OCI-LY7 (cell line): Measurements from ENCODE around the gene EID3. TPM values are rescaled to one million over a fixed set of nuclear protein-coding genes. Genes with fewer than 3 reads are reported as not detected.

Experiments used
- BruUV-seq: library from RNA; stranded (reverse); fragments of 400-500 nt; replicated peaks from 2 replicates; lab custom pipeline; 2021; lab: Mats Ljungman, UMichigan
- CTCF ChIA-PET: fragments of 300-600 bp; sonication (Branson Sonifier 250); formaldehyde crosslinking; loops from one replicate; lab custom pipeline; 2022; ENCODE audit warnings: antibody characterized with exemption; ENCODE audit not compliant: unreplicated experiment; lab: Charles Lee
- POLR2A ChIA-PET: fragments of 300-600 bp; sonication (Branson Sonifier 250); formaldehyde crosslinking; loops from one replicate; lab custom pipeline; 2022; ENCODE audit warnings: antibody characterized with exemption; lab: Charles Lee
- DNase-seq: peaks from one replicate; pipeline ENCODE4 v3.0.0-alpha.2; 2015; ENCODE audit warnings: low spot score
- H2AFZ ChIP-seq: fragments of 200-600 bp; sonication (generic), shearing (Covaris generic); 2 replicates; pipeline ENCODE4 v1.6.1; 2014; ENCODE audit warnings: mild to moderate bottlenecking, antibody characterized with exemption, low read length, moderate library complexity
- H3K27ac ChIP-seq: fragments of 200-600 bp; sonication (generic); 2 replicates; pipeline ENCODE4 v1.5.1; 2014; ENCODE audit warnings: mixed run types, low read depth, mild to moderate bottlenecking, moderate library complexity, low read length, inconsistent platforms; ENCODE audit not compliant: poor library complexity, severe bottlenecking
- H3K36me3 ChIP-seq: fragments of 200-600 bp; sonication (generic); 2 replicates; pipeline ENCODE4 v1.6.1; 2014; ENCODE audit warnings: mild to moderate bottlenecking, antibody characterized with exemption, low read length, moderate library complexity, mixed read lengths; ENCODE audit not compliant: insufficient read depth
- H3K4me1 ChIP-seq: fragments of 200-600 bp; sonication (generic); 2 replicates; pipeline ENCODE4 v1.5.1; 2014; ENCODE audit warnings: mild to moderate bottlenecking, low read length; ENCODE audit not compliant: insufficient read depth, poor library complexity, severe bottlenecking
- H3K4me2 ChIP-seq: fragments of 200-600 bp; sonication (generic); 2 replicates; pipeline ENCODE4 v1.6.1; 2014; ENCODE audit warnings: mild to moderate bottlenecking, low read length
- H3K4me3 ChIP-seq: fragments of 200-600 bp; sonication (generic); 2 replicates; pipeline ENCODE4 v1.5.1; 2014; ENCODE audit warnings: mild to moderate bottlenecking, low read depth, low read length; ENCODE audit not compliant: poor library complexity, severe bottlenecking
- H3K79me2 ChIP-seq: fragments of 200-600 bp; sonication (generic); 2 replicates; pipeline ENCODE4 v1.6.1; 2016; ENCODE audit warnings: low read depth, mild to moderate bottlenecking, low read length, moderate library complexity, mixed read lengths; ENCODE audit not compliant: insufficient read depth
- H3K9me2 ChIP-seq: fragments of 200-600 bp; sonication (generic); 2 replicates; pipeline ENCODE4 v1.6.1; 2016; ENCODE audit warnings: mild to moderate bottlenecking, low read length, mixed read lengths; ENCODE audit not compliant: insufficient read depth
- H3K9me3 ChIP-seq: fragments of 200-600 bp; sonication (generic); 2 replicates; pipeline ENCODE4 v1.6.1; 2014; ENCODE audit warnings: mild to moderate bottlenecking, mixed run types, low read length, mixed read lengths
- H4K20me1 ChIP-seq: fragments of 200-600 bp; sonication (generic); 2 replicates; pipeline ENCODE4 v1.6.1; 2014; ENCODE audit warnings: mild to moderate bottlenecking, antibody characterized with exemption, low read length, moderate library complexity, mixed read lengths; ENCODE audit not compliant: insufficient read depth
- EZH2phosphoT487 ChIP-seq: fragments of 200-600 bp; sonication (generic); IDR thresholded peaks from 2 replicates; pipeline ENCODE4 v1.6.1; 2018; ENCODE audit warnings: low read depth, borderline replicate concordance, mild to moderate bottlenecking, mixed run types, antibody characterized with exemption, low read length, moderate library complexity, mixed read lengths
- intact Hi-C: fragments of 100-400 bp; cut with micrococcal nuclease; formaldehyde crosslinking; loops from one replicate; pipeline ENCODE4 v1.10.0; 2022; ENCODE audit not compliant: unreplicated experiment
- total RNA-seq, 2 experiments: library from RNA; depleted of rRNA in 1 of 2; stranded (reverse); fragments of >200 nt in 1 of 2; shearing (Covaris generic) in 1 of 2; gene quantifications; 2 replicates each; pipeline ENCODE4 v1.2.3, GENCODE V29; 2014 to 2022
- TF ChIP-seq, protein P1 (sequence below): fragments of 200-600 bp; sonication (generic); conservative IDR thresholded peaks from 2 replicates; pipeline ENCODE4 v1.5.1; 2014; ENCODE audit warnings: mild to moderate bottlenecking, antibody characterized with exemption, low read length, moderate library complexity, mixed read lengths

Gene EID3
- total RNA-seq, 2 experiments from 2014 or later, result 5.1 to 8.2 TPM

DNA sequence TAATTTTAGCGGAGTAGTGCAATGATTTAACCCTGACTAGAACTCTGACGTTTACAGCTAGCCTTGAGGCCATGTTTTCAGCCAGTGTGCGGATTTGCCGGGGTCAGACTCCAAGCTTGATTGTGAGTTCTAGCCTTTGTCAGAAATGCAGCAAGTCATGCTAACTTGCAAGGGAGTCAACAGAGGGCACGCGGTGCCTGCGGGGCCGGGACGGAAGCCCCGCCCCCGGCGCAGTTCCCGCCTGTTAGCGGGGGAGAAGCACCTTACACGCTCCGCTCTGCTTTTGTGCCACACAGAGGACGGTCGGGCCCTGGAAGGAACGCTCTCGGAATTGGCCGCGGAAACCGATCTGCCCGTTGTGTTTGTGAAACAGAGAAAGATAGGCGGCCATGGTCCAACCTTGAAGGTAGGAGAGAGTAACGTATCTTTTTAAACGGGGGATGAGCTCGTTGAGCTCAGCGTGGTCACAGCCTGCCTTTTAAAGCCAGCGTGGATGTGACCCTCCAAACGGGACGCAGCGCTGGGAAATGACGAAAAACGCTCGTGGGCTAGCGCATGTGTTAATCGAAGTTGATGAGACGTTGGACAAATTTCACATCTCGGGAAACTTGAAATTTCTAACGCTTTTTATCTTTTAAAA is 14.8 kb upstream of the EID3 start:
- H2AFZ ChIP-seq, result no peak overlapping the region
- CTCF ChIA-PET, result interaction anchor here (0.7 to 1.8 kb wide), 3 partner anchors 13 to 150 kb away, joined by 3 to 4 read pairs (median 3); no protein-coding TSS in a partner anchor

DNA sequence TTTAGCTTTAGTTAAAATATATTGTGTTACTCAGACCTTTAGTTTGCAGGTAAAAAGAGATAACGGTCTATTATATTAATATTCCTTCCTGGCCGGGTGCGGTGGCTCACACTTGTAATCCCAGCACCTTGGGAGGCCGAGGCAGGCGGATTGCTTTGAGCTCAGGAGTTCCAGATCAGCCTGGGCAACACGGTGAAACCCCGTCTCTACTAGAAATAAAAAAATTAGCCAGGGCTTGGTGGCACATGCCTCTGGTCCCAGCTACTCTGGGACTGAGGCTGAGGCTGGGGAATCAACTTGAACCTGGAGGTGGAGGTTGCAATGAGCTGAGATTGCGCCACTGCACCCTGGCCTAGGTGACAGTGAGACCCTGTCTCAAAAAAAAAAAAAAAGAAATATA is 13.2 kb upstream of the EID3 start:
- Histone ChIP-seq H2AFZ (no peak overlapping the region), H3K9me3 (no peaks in the 10 kb centered on the region), H3K9me2 (no peaks in the 10 kb centered on the region), H4K20me1 (peaks cover 28% of the 10 kb centered on the region), H3K4me1 (peaks cover 22% of the 10 kb centered on the region), H3K4me2 (peak overlapping the region; percentile 100; the same call in 1 of the 2 replicates), H3K27ac (no peak overlapping the region), H3K4me3 (peak overlapping the region; percentile 15), H3K79me2 (peaks cover 77% of the 10 kb centered on the region), H3K36me3 (peaks cover 61% of the 10 kb centered on the region)
- DNase-seq, result no peak
- CTCF ChIA-PET, result no interaction called here
- POLR2A ChIA-PET, result interaction anchor here (1.0 to 1.5 kb wide), 3 partner anchors 10 to 16 kb away, joined by 4 to 5 read pairs (median 5); no protein-coding TSS in a partner anchor
- BruUV-seq, result no TSS peak
- no peak for TF ChIP-seq EZH2phosphoT487
- TF ChIP-seq, protein P1, sequence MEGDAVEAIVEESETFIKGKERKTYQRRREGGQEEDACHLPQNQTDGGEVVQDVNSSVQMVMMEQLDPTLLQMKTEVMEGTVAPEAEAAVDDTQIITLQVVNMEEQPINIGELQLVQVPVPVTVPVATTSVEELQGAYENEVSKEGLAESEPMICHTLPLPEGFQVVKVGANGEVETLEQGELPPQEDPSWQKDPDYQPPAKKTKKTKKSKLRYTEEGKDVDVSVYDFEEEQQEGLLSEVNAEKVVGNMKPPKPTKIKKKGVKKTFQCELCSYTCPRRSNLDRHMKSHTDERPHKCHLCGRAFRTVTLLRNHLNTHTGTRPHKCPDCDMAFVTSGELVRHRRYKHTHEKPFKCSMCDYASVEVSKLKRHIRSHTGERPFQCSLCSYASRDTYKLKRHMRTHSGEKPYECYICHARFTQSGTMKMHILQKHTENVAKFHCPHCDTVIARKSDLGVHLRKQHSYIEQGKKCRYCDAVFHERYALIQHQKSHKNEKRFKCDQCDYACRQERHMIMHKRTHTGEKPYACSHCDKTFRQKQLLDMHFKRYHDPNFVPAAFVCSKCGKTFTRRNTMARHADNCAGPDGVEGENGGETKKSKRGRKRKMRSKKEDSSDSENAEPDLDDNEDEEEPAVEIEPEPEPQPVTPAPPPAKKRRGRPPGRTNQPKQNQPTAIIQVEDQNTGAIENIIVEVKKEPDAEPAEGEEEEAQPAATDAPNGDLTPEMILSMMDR, result no peak
- intact Hi-C loops, result no loop called here

More for the DNA sequence above, 14.8 kb upstream of the EID3 start:
- no TSS peak for BruUV-seq
- intact Hi-C loops, result loop anchor here (1.0 to 5.0 kb wide), 6 partner anchors 88 to 819 kb away; partner anchors contain the start of genes CHST11, NFYB, SLC41A2 and WASHC4
- TF ChIP-seq EZH2phosphoT487, result no peak
- TF ChIP-seq, protein P1, result peak; percentile 21; the same call in 1 of the 2 replicates
- POLR2A ChIA-PET, result interaction anchor here (0.5 to 5.8 kb wide), 16 partner anchors 10 to 715 kb away, joined by 3 to 72 read pairs (median 4); partner anchors contain the start of genes EID3, NFYB and TDG
- Histone ChIP-seq H3K9me3 (no peaks in the 10 kb centered on the region), H4K20me1 (peaks cover 25% of the 10 kb centered on the region), H3K36me3 (peaks cover 49% of the 10 kb centered on the region), H3K79me2 (peaks cover 67% of the 10 kb centered on the region), H3K9me2 (no peaks in the 10 kb centered on the region), H3K4me1 (peaks cover 27% of the 10 kb centered on the region), H3K4me2 (peak overlapping the region; percentile 100), H3K27ac (peak overlapping the region; percentile 95), H3K4me3 (peak overlapping the region; percentile 99)
- DNase-seq, result peak; percentile 94
